Activated T-cell treated with anti-CD3 and anti-CD28 coated beads, Interleukin-2, amount 50 U/mL, for 4 hours (primary cell): ENCODE results near the gene NT5DC4. TPM values are rescaled to one million over a fixed set of nuclear protein-coding genes. Genes with fewer than 3 reads are reported as not detected.

Source experiments
- ATAC-seq, 2 donors: fragments of 200-7000 bp; cut with Tn5 transposase; one replicate each; pipeline ENCODE4 v1.10.0; 2021
- DNase-seq: peaks from one replicate; pipeline ENCODE4 v3.0.0-alpha.2; 2020
- H3K27me3 Mint-ChIP-seq: one replicate; pipeline ENCODE4 v1.8.0; 2021; ENCODE audit warnings: low read depth, mixed read lengths
- H3K36me3 Mint-ChIP-seq: one replicate; pipeline ENCODE4 v1.8.0; 2022; ENCODE audit warnings: mixed read lengths; ENCODE audit not compliant: insufficient read depth
- H3K4me1 Mint-ChIP-seq: one replicate; pipeline ENCODE4 v1.8.0; 2021; ENCODE audit warnings: low read depth, mixed read lengths
- H3K4me3 Mint-ChIP-seq: one replicate; pipeline ENCODE4 v1.8.0; 2021; ENCODE audit warnings: mild to moderate bottlenecking, moderate library complexity, mixed read lengths
- H3K9me3 Mint-ChIP-seq: one replicate; pipeline ENCODE4 v1.8.0; 2021; ENCODE audit warnings: mixed read lengths
- total RNA-seq, 3 donors: library from RNA; stranded (reverse); gene quantifications; one replicate each; pipeline ENCODE4 v1.2.1, GENCODE V29; 2021

Gene NT5DC4
- not detected for total RNA-seq

- no peaks in the 10 kb centered on the region for H3K9me3 Mint-ChIP-seq
- DNase-seq (no peak), ATAC-seq (no peak)
- no peaks in the 10 kb centered on the region for H3K4me1 Mint-ChIP-seq
- H3K4me3 Mint-ChIP-seq: no peak within 1 kb of the TSS
- H3K27me3 Mint-ChIP-seq: no peaks in the 10 kb centered on the region
- H3K36me3 Mint-ChIP-seq: no peaks in the 10 kb centered on the region
Measured at GRCh38 chr2:112720785-112721184, at the start of gene NT5DC4. NT5DC4 (plus strand) TSS chr2:112721020; CDS start chr2:112721080, 60 bp downstream.

DNA sequence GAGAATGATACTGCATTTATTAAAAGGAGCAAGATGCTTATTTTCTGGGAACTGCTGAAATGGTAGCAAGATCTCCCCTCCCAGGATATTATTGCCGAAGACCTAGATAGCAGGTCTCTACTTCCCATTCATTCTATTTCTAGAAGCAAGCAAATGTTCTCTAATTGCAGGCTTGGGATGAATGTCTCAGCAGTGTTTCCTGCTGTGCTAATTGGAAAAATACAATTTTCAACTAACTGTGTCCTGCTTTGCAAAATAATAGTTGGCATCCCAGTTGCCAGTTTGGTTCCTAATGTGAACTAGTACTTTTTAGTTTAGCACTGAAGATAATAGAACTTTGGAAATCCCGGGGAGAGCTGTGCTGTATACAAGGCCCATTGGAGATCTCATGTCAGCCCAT lies 49.0 kb upstream of the NT5DC4 start:
- Mint-ChIP-seq H3K27me3 (no peaks in the 10 kb centered on the region), H3K36me3 (no peaks in the 10 kb centered on the region), H3K4me3 (no peak overlapping the region), H3K9me3 (no peaks in the 10 kb centered on the region), H3K4me1 (no peaks in the 10 kb centered on the region)
- ATAC-seq: no peak
- no peak for DNase-seq

DNA sequence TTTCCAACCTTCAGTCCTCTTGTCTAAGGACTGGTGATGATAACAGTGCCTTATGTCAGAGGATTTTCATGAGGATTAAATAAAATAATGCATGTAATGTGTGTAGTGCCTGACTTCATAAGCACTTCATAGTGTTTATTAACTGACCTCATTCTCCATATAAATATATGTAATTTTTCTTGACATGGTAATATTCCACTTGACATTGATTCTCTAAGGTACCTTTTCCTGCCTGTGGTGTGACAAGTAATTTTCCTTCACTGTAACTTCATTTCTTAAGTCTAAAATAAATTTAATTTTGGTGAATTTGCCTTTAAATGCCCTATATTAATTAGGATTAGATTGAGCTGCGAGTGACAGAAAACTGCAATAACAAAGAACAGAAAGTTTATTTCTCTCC lies 47.8 kb upstream of the NT5DC4 start:
- H3K4me1 Mint-ChIP-seq: no peaks in the 10 kb centered on the region
- no peak overlapping the region for H3K4me3 Mint-ChIP-seq
- H3K27me3 Mint-ChIP-seq: no peaks in the 10 kb centered on the region
- DNase-seq (no peak), ATAC-seq (no peak)
- no peaks in the 10 kb centered on the region for H3K9me3 Mint-ChIP-seq
- no peaks in the 10 kb centered on the region for H3K36me3 Mint-ChIP-seq

DNA sequence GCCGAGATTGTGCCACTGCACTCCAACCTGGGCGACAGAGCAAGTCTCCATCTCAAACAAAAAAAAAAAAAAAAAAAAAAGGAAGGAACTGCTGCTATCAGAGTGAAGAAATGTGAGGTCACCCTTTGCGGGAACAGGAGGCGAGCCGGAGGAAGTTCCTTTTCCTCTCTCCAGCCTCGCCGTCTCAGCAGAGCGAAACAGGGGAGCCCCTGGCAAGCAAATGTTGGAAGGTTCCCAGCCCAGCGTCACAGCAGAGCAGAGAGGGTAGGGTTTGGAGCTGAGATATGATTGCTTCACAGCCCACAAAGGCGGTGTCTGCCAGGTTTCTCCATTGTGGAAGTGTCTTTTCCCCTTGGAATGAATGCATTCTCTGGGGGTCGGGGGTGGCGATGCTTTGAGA lies 46.6 kb upstream of the NT5DC4 start:
- no peaks in the 10 kb centered on the region for H3K27me3 Mint-ChIP-seq
- no peak overlapping the region for H3K4me3 Mint-ChIP-seq
- H3K36me3 Mint-ChIP-seq: no peaks in the 10 kb centered on the region
- no peaks in the 10 kb centered on the region for H3K9me3 Mint-ChIP-seq
- H3K4me1 Mint-ChIP-seq: no peaks in the 10 kb centered on the region
- ATAC-seq: no peak
- DNase-seq: no peak

DNA sequence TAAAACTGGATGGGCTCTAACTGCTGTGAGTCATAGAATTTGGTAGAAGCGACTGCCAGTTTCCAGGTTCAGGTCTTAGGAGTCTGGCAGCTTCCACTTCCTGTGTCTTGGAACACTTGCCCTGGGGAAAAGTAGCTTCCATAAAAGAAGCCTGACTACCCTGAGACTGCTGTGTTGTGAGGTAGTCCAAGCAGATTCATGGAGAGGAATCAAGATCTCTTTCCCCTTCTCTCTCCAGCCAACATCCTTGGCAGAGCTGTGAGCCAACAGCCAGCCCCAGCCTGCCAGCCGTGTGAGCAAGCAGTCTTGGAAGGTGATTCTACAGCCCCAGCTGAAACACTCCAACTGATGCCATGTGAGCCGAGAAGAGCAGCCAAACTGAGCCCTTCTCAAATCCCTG lies 41.3 kb upstream of the NT5DC4 start:
- H3K9me3 Mint-ChIP-seq: no peaks in the 10 kb centered on the region
- H3K4me3 Mint-ChIP-seq: no peak overlapping the region
- H3K27me3 Mint-ChIP-seq: no peaks in the 10 kb centered on the region
- no peaks in the 10 kb centered on the region for H3K36me3 Mint-ChIP-seq
- no peak for ATAC-seq
- H3K4me1 Mint-ChIP-seq: peaks cover 8% of the 10 kb centered on the region
- DNase-seq: no peak

- H3K4me3 Mint-ChIP-seq: no peak overlapping the region
- H3K9me3 Mint-ChIP-seq: no peaks in the 10 kb centered on the region
- H3K27me3 Mint-ChIP-seq: no peaks in the 10 kb centered on the region
- DNase-seq: no peak
- ATAC-seq: no peak
- no peaks in the 10 kb centered on the region for H3K36me3 Mint-ChIP-seq
- H3K4me1 Mint-ChIP-seq: peaks cover 11% of the 10 kb centered on the region
Measured at GRCh38 chr2:112680666-112681101, 40.1 kb upstream of the NT5DC4 start.

DNA sequence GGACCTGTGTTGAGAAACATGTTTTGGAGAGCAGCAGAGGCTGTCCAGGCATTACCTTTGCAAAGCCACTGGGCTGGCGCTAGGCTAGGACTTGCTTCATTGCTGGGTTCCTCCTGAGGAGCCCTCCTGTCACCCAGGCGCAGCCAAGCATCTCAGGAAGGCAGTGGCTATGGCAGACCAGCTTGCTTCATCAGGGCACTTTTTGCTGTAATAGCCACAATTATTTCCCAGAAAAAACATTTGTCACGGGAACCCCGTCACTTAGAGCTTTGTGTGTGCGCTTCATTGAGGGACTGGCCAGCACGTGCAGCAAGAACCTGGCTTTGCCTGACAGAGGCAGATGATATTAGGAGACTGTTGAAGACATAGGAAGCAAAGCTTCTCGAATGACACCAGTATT lies 38.7 kb upstream of the NT5DC4 start:
- peaks cover 11% of the 10 kb centered on the region for H3K4me1 Mint-ChIP-seq

DNA sequence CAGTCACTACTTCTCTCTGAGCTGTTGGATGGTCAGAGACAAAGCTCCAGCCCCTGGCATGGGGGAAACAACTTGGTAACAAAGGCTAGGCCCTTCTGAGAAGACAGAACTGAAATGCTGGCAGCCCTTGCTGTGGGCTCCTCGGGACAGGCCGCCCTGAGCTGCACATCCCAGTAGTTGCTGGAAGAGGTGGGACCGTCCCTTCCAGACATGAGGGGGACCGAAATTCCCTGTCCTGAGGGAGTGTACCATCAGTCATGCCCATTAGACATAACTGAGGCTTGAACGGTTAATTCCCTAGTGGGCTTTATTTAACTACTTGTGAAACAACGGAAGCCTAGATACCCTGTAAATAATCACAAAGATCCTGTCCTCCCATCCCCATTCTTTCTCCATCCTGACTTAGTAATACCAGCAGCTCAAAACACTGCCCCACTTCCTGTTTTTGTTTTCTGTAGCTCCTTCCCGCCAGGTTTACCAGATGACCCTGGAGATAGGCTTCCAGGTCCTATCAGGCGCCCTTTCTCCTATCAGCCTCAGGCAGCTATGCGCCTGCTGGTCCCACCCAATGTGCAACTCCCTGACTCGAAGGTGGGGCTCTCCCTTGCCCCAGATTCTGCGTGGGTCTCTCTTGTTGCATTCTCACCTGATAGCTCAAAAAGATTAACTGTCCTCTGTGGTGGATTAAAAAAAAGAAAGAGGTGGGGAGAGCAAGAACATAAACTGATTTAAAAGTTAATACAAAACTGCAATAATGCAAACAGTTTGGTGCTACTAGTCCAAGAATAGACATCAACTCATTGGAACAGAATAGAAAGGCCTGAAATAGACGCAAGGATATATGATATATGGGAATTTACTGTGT lies 37.0 kb upstream of the NT5DC4 start:
- ATAC-seq (no peak), DNase-seq (no peak)
- Mint-ChIP-seq H3K27me3 (no peaks in the 10 kb centered on the region), H3K4me3 (no peak overlapping the region), H3K9me3 (no peaks in the 10 kb centered on the region), H3K36me3 (no peaks in the 10 kb centered on the region), H3K4me1 (peaks cover 11% of the 10 kb centered on the region)

More for the DNA sequence above, 38.7 kb upstream of the NT5DC4 start:
- no peak overlapping the region for H3K4me3 Mint-ChIP-seq
- ATAC-seq (no peak), DNase-seq (no peak)
- no peaks in the 10 kb centered on the region for H3K36me3 Mint-ChIP-seq
- H3K27me3 Mint-ChIP-seq: no peaks in the 10 kb centered on the region
- H3K9me3 Mint-ChIP-seq: no peaks in the 10 kb centered on the region

DNA sequence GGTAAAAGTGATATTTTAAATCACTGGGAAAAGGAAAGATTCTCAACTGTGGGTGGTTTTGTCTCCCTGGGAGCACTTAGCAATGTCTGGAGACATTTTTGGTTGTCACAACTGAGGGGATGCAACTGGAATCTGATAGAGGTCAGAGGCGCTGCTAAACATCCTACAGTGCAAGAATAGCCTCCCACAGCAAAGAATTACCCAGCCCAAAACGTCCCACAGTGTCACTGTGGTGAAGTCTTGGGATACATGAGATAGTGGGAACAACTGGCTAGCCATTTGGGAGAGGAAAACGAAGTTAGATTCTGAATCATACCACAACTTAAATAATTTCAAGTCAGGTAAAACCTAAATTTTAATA lies 36.4 kb upstream of the NT5DC4 start:
- peaks cover 11% of the 10 kb centered on the region for H3K4me1 Mint-ChIP-seq

DNA sequence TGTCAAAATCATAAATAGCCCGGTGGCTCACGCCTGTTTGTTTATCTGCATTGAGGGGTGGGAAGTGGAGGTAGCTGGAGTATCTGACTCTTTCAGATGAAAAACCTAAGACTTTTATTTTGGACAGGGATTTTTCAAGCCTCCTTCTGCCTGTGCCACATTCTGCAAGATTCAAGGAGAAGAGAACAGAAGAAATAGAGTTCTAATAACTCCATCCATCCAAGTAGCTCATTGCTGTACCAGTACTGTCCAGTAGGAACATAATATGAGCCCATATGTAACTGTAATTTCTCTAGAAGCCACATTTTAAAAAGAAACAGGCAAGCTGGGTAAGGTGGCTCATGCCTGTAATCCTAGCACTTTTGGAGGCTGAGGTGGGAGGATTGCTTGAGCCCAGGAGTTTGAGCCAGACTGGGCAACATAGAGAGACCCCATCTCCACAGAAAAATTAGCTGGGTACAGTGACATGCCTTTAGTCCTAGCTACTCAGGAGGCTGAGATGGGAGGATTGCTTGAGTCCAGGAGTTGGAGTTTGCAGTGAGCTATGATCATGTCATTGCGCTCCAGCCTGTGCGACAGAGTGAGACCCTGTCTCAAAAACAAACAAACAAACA lies 35.4 kb upstream of the NT5DC4 start:
- ATAC-seq (no peak), DNase-seq (no peak)
- H3K27me3 Mint-ChIP-seq: no peaks in the 10 kb centered on the region
- H3K4me3 Mint-ChIP-seq: no peak overlapping the region
- H3K36me3 Mint-ChIP-seq: no peaks in the 10 kb centered on the region
- H3K9me3 Mint-ChIP-seq: no peaks in the 10 kb centered on the region
- peaks cover 11% of the 10 kb centered on the region for H3K4me1 Mint-ChIP-seq

More for the DNA sequence above, 36.4 kb upstream of the NT5DC4 start:
- Mint-ChIP-seq H3K27me3 (no peaks in the 10 kb centered on the region), H3K4me3 (no peak overlapping the region), H3K36me3 (no peaks in the 10 kb centered on the region), H3K9me3 (no peaks in the 10 kb centered on the region)
- ATAC-seq (no peak), DNase-seq (no peak)

GRCh38 chr2:112686348-112687217 lies 34.2 kb upstream of the NT5DC4 start:
- ATAC-seq (no peak), DNase-seq (no peak)
- Mint-ChIP-seq H3K36me3 (no peaks in the 10 kb centered on the region), H3K4me3 (no peak overlapping the region), H3K9me3 (no peaks in the 10 kb centered on the region), H3K4me1 (peaks cover 22% of the 10 kb centered on the region), H3K27me3 (no peaks in the 10 kb centered on the region)

- Mint-ChIP-seq H3K27me3 (no peaks in the 10 kb centered on the region), H3K4me3 (no peak overlapping the region), H3K4me1 (peaks cover 32% of the 10 kb centered on the region), H3K36me3 (no peaks in the 10 kb centered on the region), H3K9me3 (no peaks in the 10 kb centered on the region)
- DNase-seq (no peak), ATAC-seq (no peak)
Measured at GRCh38 chr2:112687522-112687921, 33.3 kb upstream of the NT5DC4 start.

DNA sequence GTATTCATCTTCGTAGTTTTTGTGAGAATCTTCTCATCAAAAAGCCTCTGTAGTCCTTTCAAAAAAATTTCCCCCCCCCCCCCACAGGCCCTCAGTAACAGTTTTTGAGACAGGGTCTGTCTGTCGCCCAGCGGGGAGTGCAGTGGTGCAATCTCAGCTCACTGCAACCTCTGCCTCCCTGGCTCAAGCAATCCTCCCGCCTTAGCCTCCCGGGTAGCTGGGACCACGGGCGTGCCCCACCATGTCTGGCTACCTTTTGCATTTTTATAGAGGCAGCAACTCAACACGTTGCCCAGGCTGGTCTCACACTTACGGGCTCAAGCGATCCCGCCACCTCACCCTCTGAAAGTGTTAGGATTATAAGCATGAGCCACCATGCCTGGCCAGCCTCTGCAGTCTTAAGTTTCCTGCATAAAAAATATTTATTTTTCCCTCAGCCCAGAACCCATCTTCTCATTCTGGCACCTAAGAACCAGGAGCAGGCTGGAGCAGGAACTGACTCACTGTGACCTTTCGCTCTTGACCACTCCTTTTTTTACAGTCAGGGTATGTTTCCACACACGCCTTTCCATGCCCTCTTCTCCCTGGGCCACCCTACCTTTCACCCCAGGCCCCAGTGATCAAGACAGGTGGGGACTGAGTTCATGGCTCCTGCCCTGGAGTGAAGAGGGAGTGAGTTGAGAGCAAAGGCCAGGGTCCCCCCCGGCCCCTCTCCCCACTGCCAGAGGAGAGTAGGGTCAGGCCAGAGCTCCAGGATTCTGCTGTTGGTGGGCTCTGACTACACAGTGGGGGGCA lies 32.5 kb upstream of the NT5DC4 start:
- DNase-seq: no peak
- Mint-ChIP-seq H3K4me1 (peaks cover 39% of the 10 kb centered on the region), H3K4me3 (no peak overlapping the region), H3K9me3 (no peaks in the 10 kb centered on the region), H3K36me3 (no peaks in the 10 kb centered on the region), H3K27me3 (no peaks in the 10 kb centered on the region)
- ATAC-seq: no peak
